GM12864 (cell line): ENCODE measurements around the gene SERPINB12.
A peak's percentile ranks its signal among the peaks of the same experiment; 100 is the strongest.

ENCODE experiments used
- DNase-seq: peaks from one replicate; pipeline ENCODE4 v3.0.0-alpha.2; 2011; ENCODE audit warnings: low read depth
- H3K4me3 ChIP-seq: 2 replicates; pipeline ENCODE4 v1.5.1; 2011; ENCODE audit warnings: mild to moderate bottlenecking, low read depth, low read length, control low read depth
- TF ChIP-seq, protein P1 (sequence below): IDR thresholded peaks from 2 replicates; pipeline ENCODE4 v1.5.1; 2011; ENCODE audit warnings: low read depth, mild to moderate bottlenecking, moderate library complexity, low read length, control low read depth, inconsistent platforms; ENCODE audit errors: missing control alignments

Gene SERPINB12

DNA sequence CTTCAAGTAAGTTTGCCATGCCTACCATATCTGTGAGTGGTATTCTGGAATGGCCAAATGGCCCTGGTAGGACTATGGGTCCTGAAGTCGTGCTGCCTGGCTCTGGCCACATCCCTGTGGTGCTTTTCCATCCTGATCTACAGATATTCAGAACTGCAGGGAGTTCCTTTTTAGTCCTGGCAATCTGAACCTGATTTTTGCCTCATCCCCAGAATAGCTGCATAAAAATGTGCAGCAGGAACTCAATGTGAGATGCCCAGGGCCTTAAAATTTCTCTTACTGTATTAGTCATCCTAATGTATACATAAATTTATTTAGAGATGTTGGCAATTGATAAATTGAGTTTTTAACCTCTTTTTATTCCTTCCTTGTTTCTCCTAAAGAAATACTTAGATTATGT is 50.3 kb downstream of the SERPINB12 start:
- H3K4me3 ChIP-seq: no peak overlapping the region
- no peak for DNase-seq
- TF ChIP-seq, protein P1, sequence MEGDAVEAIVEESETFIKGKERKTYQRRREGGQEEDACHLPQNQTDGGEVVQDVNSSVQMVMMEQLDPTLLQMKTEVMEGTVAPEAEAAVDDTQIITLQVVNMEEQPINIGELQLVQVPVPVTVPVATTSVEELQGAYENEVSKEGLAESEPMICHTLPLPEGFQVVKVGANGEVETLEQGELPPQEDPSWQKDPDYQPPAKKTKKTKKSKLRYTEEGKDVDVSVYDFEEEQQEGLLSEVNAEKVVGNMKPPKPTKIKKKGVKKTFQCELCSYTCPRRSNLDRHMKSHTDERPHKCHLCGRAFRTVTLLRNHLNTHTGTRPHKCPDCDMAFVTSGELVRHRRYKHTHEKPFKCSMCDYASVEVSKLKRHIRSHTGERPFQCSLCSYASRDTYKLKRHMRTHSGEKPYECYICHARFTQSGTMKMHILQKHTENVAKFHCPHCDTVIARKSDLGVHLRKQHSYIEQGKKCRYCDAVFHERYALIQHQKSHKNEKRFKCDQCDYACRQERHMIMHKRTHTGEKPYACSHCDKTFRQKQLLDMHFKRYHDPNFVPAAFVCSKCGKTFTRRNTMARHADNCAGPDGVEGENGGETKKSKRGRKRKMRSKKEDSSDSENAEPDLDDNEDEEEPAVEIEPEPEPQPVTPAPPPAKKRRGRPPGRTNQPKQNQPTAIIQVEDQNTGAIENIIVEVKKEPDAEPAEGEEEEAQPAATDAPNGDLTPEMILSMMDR: no peak

DNA sequence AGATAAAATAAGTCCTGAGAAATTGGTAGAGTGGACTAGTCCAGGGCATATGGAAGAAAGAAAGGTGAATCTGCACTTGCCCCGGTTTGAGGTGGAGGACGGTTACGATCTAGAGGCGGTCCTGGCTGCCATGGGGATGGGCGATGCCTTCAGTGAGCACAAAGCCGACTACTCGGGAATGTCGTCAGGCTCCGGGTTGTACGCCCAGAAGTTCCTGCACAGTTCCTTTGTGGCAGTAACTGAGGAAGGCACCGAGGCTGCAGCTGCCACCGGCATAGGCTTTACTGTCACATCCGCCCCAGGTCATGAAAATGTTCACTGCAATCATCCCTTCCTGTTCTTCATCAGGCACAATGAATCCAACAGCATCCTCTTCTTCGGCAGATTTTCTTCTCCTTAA is 54.8 kb downstream of the SERPINB12 start:
- no peak overlapping the region for H3K4me3 ChIP-seq
- TF ChIP-seq, protein P1: no peak
- DNase-seq: no peak

DNA sequence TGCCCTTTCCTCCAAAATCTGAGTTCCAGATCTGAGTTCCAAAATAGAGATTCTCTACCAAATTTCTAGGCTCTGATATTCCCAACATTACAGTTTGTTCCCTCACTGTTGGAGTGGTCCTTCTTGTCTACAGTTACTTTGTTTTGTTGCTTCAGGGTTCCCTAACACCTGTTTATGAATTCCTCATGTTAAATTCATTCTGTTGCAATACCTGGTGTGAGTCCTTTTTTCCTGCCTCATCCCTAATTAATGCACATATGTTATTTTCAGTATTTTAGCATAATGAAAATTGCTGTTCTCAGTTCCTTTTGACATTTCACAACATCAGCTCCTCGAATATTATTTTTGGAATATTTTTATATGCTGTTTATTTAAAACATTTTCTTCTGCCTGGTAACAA is 61.2 kb downstream of the SERPINB12 start:
- no peak overlapping the region for H3K4me3 ChIP-seq
- no peak for DNase-seq
- TF ChIP-seq, protein P1: no peak

DNA sequence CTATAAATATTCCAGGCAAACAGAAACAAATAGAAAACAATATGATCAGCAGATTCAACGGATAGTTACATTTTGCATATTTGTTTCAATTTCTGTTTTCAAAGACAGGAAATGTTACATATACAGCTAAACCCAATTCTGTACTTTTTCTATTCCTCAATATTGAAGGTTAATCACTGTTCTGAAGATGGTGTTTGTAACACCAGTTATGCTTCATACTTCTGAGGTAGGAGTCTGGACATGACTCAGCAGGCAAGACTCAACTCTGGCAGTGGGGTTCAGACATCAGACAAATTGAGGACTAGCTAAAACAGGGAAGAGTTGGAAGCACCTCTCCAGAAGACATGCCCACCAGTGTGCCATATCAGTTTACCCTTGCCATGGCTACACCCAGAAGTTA is 61.6 kb downstream of the SERPINB12 start:
- DNase-seq: peak; percentile 29
- TF ChIP-seq, protein P1: no peak
- no peak overlapping the region for H3K4me3 ChIP-seq

DNA sequence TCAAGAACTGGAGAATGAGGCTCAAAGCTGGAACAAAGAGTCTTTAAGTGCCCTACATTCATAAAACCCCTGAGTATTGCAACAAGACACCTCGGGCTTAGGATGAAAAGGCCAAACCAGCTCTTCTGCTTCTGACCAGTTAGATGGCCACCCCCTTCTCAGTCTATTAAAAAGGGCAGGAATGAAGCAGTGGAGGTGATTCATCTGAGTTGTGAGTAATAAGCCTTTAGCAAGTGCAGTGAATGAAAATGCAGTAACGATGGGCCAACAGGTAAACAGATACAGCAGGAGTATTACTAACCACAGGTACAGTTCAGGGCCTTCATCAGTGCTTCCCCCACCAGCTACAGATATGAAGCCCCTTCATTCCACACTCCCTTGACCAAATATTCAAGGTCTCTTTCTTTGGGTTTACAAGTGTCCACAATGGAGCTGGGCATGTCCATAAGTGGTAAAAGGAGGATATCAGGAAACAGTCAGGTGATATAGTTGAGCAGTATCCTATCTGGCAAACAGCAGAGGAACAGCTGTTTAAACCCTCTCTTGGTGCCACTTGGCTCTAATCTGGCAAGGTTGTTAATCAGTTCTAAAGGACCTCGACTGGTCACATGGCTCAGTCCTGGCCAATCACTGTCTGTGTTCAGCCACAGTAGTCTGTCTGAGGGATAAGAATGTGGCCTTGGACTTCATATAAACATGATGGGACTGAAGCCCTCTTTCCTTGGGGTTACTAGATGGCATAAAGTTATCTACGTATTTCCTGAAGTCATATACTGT is 62.8 kb downstream of the SERPINB12 start:
- TF ChIP-seq, protein P1: no peak
- no peak for DNase-seq
- H3K4me3 ChIP-seq: no peak overlapping the region

DNA sequence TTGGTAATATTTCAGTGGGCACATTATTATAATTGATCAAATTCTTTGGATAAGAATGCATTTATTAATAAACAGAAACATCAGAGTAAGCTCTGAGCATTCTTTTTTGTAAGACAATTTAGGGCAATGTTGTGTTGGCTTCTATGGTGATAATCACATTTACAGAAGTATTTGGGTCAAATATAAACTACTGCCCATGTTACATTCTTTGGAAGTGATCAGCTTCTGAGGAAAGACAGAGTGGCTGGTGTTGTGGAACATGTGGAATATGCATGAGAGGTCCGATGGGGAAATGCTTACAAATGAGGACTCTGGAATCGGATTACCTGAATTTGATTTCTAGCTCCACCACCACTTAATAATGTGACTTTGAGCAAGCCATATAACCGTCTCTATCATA is 64.4 kb downstream of the SERPINB12 start:
- no peak for DNase-seq
- H3K4me3 ChIP-seq: no peak overlapping the region
- TF ChIP-seq, protein P1: no peak

DNA sequence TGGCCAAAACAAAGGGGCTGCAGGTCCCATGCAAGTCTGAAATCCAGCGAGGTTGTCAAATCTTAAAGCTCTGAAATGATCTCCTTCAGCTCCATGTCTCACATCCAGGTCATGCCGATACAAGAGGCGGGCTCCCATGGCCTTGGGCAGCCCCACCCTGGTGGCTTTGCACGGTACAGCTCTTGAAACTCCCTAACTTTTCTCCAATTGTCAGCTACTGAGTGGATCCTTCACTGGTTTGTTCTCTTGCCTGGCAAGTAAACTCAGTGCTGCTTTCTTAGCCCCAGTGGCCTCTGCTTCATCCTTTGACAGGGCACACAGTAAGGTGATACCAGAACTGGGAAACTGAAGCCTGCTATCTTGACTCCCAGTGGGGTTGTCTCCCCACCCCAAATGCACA is 71.3 kb downstream of the SERPINB12 start:
- DNase-seq: no peak
- TF ChIP-seq, protein P1: no peak
- H3K4me3 ChIP-seq: no peak overlapping the region
